ENCODE data around the gene FHIT.

FHIT gene

DNA sequence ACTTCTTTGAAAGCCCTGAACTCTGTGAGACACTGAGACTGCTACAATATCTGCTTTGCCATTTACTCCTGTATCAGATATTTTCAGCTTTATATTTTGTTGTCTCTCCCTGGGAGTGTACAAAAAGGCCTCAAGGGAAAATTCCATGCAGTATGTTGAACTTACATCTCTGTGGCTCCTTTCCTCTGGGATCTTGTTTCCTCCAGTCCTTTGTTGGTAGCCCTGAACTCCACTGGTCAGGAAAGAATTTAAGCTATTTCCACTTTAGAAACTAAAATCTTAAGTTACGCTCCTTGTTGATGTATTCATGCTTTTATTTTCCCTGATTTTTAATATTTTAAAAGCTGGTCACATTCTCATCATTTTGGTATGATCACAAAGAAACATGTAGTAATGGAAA, 277.9 kb downstream of the FHIT start:
- no peak for DNase-seq
- no peaks in the 10 kb centered on the region for H3K4me1 Mint-ChIP-seq (ENCODE audit: low read depth)
- H3K9me3 Mint-ChIP-seq: peaks cover 21% of the 10 kb centered on the region
- no peaks in the 10 kb centered on the region for H3K36me3 Mint-ChIP-seq (ENCODE audit: low read depth)
- H3K4me3 Mint-ChIP-seq: no peak overlapping the region
- no peak overlapping the region for H3K27ac Mint-ChIP-seq
- H3K27me3 Mint-ChIP-seq: no peaks in the 10 kb centered on the region

DNA sequence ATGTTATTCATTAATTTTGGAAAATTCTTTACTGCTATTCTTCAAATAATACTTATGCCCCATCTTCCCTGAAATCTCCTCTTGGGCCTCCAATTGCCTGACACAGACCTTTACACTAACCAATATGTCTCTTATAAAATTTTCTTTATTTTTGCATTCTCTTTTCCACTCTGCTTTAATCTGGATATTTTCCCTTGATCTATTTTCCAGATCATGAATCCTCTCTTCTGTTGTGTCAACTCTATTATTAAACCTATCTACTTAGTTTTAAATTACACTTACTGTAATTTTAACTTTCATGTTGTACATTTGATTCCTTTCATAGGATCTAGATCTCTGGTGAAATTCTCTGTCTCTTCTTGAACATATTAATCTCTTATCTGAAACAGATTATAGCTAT, 278.7 kb downstream of the FHIT start:
- Mint-ChIP-seq H3K27me3 (no peaks in the 10 kb centered on the region), H3K27ac (no peak overlapping the region), H3K4me3 (no peak overlapping the region), H3K36me3 (ENCODE audit: low read depth) (no peaks in the 10 kb centered on the region), H3K9me3 (peaks cover 21% of the 10 kb centered on the region), H3K4me1 (ENCODE audit: low read depth) (no peaks in the 10 kb centered on the region)
- no peak for DNase-seq

DNA sequence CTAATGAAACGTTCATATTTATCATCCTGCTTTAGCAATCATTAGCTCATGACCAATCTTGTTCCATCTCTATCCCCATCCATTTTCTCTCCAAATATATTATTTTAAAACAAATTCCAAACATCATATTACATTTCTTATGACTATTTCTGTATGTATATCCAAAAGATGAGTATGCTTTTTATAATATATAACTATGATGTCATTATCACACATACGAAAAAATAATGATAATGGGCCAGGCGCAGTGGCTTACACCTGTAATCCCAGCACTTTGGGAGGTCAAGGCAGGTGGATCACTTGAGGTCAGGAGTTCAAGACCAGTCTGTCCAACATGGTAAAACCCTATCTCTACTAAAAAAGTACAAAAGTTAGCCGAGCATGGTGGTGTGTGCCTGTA, 280.4 kb downstream of the FHIT start:
- Mint-ChIP-seq H3K27ac (no peak overlapping the region), H3K27me3 (no peaks in the 10 kb centered on the region), H3K4me1 (ENCODE audit: low read depth) (no peaks in the 10 kb centered on the region), H3K4me3 (no peak overlapping the region), H3K36me3 (ENCODE audit: low read depth) (no peaks in the 10 kb centered on the region), H3K9me3 (peaks cover 23% of the 10 kb centered on the region)
- no peak for DNase-seq

DNA sequence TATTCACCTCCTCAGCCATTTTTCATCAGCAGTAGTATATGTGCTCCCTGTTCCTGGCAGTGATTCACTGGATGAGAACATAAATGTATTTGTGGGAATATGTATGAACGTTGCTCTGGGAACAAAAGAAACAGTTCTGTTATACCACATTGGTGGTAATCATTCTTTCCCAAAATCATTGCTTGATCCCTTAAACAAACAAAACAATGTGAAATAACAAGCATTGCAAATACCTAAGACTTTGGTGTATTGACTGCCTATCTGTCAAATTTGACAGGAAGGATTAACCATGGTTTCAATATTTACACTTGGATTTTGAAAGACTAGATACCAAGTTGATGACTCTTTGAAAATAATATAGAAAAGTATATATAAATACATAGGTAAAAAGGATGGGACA, 284.1 kb downstream of the FHIT start:
- Mint-ChIP-seq H3K4me3 (no peak overlapping the region), H3K27me3 (no peaks in the 10 kb centered on the region), H3K9me3 (peaks cover 30% of the 10 kb centered on the region), H3K36me3 (ENCODE audit: low read depth) (no peaks in the 10 kb centered on the region), H3K4me1 (ENCODE audit: low read depth) (no peaks in the 10 kb centered on the region), H3K27ac (no peak overlapping the region)
- no peak for DNase-seq

DNA sequence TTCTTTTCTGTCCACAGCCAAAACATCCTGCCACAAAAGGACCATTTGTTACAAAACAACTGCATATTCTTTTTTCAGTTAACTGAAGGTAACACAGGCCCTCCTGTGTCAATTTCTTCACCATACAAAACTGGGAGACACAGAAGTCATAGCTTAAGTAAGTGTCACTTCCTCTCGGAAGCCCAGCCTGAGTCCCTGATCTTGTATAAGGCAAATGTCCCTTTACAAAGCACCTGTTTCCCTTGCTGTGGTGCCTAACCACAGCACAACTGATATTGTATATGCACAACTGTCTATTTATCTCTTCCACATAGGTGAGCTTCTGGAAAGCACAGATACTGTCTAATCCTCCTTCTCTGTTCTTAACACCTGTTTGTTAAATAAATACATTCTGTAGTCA, 293.7 kb downstream of the FHIT start:
- Mint-ChIP-seq H3K4me3 (no peak overlapping the region), H3K27me3 (no peaks in the 10 kb centered on the region)

DNA sequence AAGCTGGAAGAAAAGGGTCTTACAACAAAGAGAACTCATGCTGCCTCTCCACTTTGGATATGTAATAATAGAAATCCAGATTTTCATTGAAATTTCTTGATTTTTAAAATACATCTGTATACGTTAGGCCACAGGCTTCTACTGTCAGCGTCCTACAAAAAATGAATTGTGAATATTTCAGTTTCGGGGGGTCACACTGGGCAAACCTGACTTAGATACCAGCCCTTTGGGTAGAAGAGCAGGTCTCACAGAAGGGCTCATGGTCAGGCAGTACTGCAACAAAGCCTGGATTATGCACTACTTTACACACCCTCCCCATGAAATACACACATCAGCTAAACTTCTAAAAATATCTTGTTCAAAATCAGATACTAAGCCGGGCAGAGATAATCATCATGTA, 294.5 kb downstream of the FHIT start:
- H3K9me3 Mint-ChIP-seq: peaks cover 33% of the 10 kb centered on the region
- H3K36me3 Mint-ChIP-seq (ENCODE audit: low read depth): peaks cover 4% of the 10 kb centered on the region
- no peak overlapping the region for H3K27ac Mint-ChIP-seq
- H3K27me3 Mint-ChIP-seq: no peaks in the 10 kb centered on the region
- no peaks in the 10 kb centered on the region for H3K4me1 Mint-ChIP-seq (ENCODE audit: low read depth)
- DNase-seq: no peak
- no peak overlapping the region for H3K4me3 Mint-ChIP-seq

More for the DNA sequence above, 293.7 kb downstream of the FHIT start:
- Mint-ChIP-seq H3K4me1 (ENCODE audit: low read depth) (no peaks in the 10 kb centered on the region), H3K36me3 (ENCODE audit: low read depth) (peaks cover 4% of the 10 kb centered on the region), H3K9me3 (peaks cover 39% of the 10 kb centered on the region), H3K27ac (no peak overlapping the region)
- DNase-seq: no peak

DNA sequence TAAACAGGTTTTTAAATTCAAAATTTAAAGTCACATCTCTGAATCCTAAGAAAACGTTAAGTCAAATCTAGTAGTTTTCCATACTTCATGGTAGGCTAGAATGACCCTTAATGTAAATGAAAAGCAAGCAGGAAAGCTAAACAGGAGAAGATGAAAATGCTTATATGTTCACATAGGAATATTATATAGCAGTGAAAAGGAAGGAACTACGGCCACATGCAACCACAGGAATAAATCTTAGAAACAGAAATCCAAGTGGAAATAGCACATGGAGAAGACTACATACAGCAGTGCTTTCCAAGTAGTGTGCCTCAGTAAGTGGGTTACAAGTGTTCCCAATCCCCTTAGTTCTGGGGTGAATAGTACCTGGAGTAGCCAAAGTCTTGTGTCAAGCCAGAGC, 296.2 kb downstream of the FHIT start:
- H3K4me3 Mint-ChIP-seq: no peak overlapping the region
- H3K27ac Mint-ChIP-seq: no peak overlapping the region
- peaks cover 33% of the 10 kb centered on the region for H3K9me3 Mint-ChIP-seq
- no peaks in the 10 kb centered on the region for H3K27me3 Mint-ChIP-seq
- peaks cover 4% of the 10 kb centered on the region for H3K36me3 Mint-ChIP-seq (ENCODE audit: low read depth)
- no peaks in the 10 kb centered on the region for H3K4me1 Mint-ChIP-seq (ENCODE audit: low read depth)
- DNase-seq: no peak

DNA sequence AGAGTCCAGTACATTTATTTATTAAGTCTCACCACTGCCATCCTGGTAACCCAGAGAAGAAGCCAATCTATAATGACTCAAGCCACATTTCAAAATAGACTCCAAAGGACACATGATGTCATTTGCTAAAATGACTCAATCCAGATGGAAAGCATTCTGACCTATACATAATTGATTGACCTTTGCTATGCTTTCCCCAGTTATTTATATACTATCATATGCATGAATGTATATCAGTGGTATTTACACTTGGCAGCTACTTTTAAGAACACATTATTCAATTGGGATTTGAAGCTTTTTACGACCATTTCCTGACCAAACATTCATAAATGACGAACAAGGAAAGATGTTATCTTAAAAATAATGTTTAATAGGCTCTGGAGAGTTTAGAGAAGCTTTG, 297.2 kb downstream of the FHIT start:
- no peak for DNase-seq
- Mint-ChIP-seq H3K4me3 (no peak overlapping the region), H3K27me3 (no peaks in the 10 kb centered on the region), H3K27ac (no peak overlapping the region), H3K36me3 (ENCODE audit: low read depth) (peaks cover 4% of the 10 kb centered on the region), H3K9me3 (peaks cover 28% of the 10 kb centered on the region), H3K4me1 (ENCODE audit: low read depth) (no peaks in the 10 kb centered on the region)

DNA sequence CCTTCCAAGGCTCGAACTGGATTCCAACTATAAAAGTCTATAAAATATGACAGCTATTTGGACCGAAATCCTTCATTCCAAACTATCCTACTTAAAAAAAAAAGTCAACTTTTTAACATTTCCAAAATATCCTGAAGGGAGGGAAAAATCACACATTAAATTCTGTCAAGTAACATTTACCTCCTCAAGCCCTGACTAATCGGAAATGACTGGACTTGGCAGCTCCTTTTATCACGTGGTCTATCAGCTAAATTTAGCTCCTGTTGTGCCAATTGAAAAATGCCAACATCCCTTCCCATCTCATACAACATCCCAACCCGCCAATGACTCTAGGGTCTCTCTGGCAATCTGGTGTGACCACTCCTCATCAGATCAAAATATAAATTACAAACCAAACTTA, 297.9 kb downstream of the FHIT start:
- H3K36me3 Mint-ChIP-seq (ENCODE audit: low read depth): peaks cover 4% of the 10 kb centered on the region
- peaks cover 28% of the 10 kb centered on the region for H3K9me3 Mint-ChIP-seq
- H3K4me3 Mint-ChIP-seq: no peak overlapping the region
- DNase-seq: no peak
- no peaks in the 10 kb centered on the region for H3K4me1 Mint-ChIP-seq (ENCODE audit: low read depth)
- H3K27me3 Mint-ChIP-seq: no peaks in the 10 kb centered on the region
- H3K27ac Mint-ChIP-seq: no peak overlapping the region

DNA sequence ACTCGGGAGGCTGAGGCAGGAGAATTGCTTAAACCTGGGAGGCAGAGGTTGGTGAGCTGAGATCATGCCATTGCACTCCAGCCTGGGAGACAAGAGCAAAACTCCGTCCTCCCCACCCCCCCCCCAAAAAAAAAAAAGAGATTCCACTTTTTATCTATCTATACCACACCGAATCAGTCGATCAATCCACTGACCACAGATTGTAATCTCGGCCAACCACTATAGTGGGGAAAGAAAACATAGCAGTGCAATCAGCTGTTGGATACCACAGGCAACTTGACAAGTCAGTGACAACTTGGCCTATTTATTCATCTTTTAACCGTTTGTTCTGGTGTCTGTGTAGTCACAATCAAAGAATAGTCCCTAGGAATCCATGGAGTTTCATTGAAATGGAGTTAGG, 299.2 kb downstream of the FHIT start:
- H3K27ac Mint-ChIP-seq: no peak overlapping the region

DNA sequence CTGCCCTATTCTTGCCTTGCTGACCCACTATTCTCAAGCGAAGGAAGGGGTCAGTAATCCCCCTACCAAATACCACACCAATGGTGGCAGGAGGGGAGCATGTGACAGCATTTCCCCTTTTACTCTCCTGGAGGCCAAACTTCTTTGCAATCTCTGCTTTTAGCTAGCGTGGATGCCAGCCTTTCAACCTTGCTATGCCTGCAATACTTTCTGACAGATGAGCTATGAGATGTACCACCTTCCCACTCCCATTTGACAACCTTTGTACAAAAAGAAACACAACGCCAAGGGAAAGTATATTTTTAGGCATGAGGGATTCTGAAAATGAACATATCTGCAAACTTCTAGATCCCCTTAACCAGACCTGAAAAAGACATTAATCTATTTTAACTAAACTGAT, 302.1 kb downstream of the FHIT start:
- Mint-ChIP-seq H3K27me3 (no peaks in the 10 kb centered on the region), H3K27ac (no peak overlapping the region), H3K4me3 (no peak overlapping the region), H3K9me3 (peaks cover under 1% of the 10 kb centered on the region), H3K36me3 (ENCODE audit: low read depth) (no peaks in the 10 kb centered on the region), H3K4me1 (ENCODE audit: low read depth) (no peaks in the 10 kb centered on the region)
- DNase-seq: no peak

More for the DNA sequence above, 299.2 kb downstream of the FHIT start:
- H3K4me1 Mint-ChIP-seq (ENCODE audit: low read depth): no peaks in the 10 kb centered on the region
- H3K27me3 Mint-ChIP-seq: no peaks in the 10 kb centered on the region
- H3K4me3 Mint-ChIP-seq: no peak overlapping the region
- H3K9me3 Mint-ChIP-seq: peaks cover 23% of the 10 kb centered on the region
- no peak for DNase-seq
- H3K36me3 Mint-ChIP-seq (ENCODE audit: low read depth): peaks cover 2% of the 10 kb centered on the region

DNA sequence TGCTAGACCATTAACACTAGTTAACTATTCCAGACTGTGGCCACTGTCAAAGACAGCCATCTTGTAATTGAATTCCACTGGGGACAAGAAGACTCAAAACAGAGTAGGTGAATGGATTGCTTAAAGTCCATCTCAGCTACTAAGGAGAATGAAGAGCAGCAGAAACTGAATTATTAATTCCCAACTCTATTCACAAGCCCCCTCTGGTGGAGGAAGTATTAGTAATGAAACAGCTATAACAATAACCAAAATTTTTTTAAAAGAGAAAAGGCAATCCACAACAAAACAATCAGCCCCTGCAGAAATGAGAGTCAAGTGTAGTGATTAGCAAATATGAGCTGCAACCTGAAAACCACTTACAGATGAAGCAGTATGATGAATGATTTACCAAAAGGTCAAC, 302.8 kb downstream of the FHIT start:
- Mint-ChIP-seq H3K27ac (no peak overlapping the region), H3K9me3 (no peaks in the 10 kb centered on the region), H3K4me1 (ENCODE audit: low read depth) (no peaks in the 10 kb centered on the region), H3K4me3 (no peak overlapping the region), H3K27me3 (no peaks in the 10 kb centered on the region), H3K36me3 (ENCODE audit: low read depth) (no peaks in the 10 kb centered on the region)
- no peak for DNase-seq

DNA sequence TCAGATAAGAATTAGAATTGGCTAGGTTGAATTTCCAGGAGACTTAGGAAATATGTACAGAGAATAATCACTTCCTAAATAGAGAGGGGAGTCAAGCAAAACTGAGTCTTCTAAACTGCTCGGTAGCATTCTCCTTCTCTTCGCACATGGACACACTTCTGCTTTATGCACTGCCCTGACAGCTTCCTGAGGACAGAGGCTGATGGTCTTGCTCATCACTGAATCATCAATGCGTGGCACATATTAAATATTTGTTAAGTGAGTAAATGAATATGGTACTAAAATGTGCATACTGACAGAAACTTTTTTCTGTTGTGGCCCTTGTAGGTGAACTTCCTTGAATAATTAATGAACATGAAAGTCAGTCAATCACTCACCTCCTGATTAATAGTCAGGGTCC, 315.5 kb downstream of the FHIT start:
- H3K4me1 Mint-ChIP-seq (ENCODE audit: low read depth): peaks cover 4% of the 10 kb centered on the region
- H3K27me3 Mint-ChIP-seq: no peaks in the 10 kb centered on the region
- H3K9me3 Mint-ChIP-seq: peaks cover 3% of the 10 kb centered on the region
- no peak overlapping the region for H3K4me3 Mint-ChIP-seq
- H3K27ac Mint-ChIP-seq: no peak overlapping the region
- no peaks in the 10 kb centered on the region for H3K36me3 Mint-ChIP-seq (ENCODE audit: low read depth)
- no peak for DNase-seq

DNA sequence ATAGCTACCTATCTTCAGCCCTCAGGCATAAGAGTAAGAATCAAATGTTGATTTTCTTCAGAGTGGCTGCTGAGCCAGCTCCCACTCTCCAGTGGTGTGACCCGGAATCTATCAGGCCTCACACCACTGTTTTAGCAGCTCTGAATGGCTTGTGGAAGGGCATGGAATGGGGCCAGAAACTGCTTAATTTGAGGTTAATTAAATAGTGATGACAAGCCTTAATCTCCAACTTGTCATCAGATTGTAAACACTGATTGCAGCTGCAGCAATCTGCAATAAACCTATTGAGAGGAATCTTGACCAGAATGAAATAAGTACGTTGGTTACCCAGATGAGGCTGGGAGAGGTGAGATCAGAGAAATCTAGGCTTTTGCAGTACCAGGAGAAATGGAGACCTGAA, 317.4 kb downstream of the FHIT start:
- peaks cover 3% of the 10 kb centered on the region for H3K9me3 Mint-ChIP-seq
- peaks cover 4% of the 10 kb centered on the region for H3K4me1 Mint-ChIP-seq (ENCODE audit: low read depth)
- no peak overlapping the region for H3K4me3 Mint-ChIP-seq
- DNase-seq: no peak
- no peaks in the 10 kb centered on the region for H3K27me3 Mint-ChIP-seq
- no peaks in the 10 kb centered on the region for H3K36me3 Mint-ChIP-seq (ENCODE audit: low read depth)
- H3K27ac Mint-ChIP-seq: no peak overlapping the region

DNA sequence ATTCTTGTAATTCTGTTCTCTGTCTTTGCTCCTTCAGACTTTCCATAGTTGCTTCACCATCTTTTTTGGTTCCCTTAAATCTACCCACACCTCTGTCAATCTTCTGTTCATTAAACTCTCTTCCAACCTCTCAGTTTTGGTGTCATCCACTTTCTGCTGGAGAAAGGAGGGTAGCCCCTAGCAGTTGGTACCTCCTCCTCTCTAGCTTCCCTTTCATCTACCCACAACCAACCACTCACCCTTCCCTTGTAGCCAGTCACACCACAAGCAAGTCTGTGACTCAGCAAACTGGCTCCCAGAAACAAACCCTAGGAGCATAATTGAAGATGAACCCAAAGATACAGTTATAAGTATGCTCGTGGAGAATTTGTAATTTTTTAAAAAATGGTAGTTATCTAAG, 318.6 kb downstream of the FHIT start:
- Mint-ChIP-seq H3K27ac (no peak overlapping the region), H3K9me3 (peaks cover 7% of the 10 kb centered on the region), H3K36me3 (ENCODE audit: low read depth) (no peaks in the 10 kb centered on the region), H3K27me3 (no peaks in the 10 kb centered on the region), H3K4me3 (no peak overlapping the region), H3K4me1 (ENCODE audit: low read depth) (peaks cover 4% of the 10 kb centered on the region)
- DNase-seq: no peak

DNA sequence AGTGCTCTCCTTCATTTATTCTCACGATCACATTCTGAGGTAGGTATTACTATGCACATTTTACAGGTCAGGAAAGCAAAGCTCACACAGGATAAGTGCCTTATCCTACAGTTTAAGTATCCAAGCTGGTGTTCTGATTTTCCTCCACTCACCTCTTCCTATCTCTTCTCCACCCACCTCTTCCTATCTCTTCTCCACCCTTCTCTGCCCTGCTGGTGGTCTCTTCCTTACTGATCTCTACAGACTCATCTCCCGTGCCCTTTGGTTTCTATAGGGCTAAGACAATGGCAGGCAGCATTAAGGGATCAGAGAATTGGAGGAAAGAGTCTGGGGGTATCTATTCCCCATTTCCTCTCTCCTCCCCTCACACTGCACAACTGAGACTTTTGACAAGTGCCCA, 319.1 kb downstream of the FHIT start:
- no peak overlapping the region for H3K4me3 Mint-ChIP-seq
- H3K9me3 Mint-ChIP-seq: peaks cover 7% of the 10 kb centered on the region
- H3K36me3 Mint-ChIP-seq (ENCODE audit: low read depth): no peaks in the 10 kb centered on the region
- no peaks in the 10 kb centered on the region for H3K27me3 Mint-ChIP-seq
- no peak for DNase-seq
- no peak overlapping the region for H3K27ac Mint-ChIP-seq
- H3K4me1 Mint-ChIP-seq (ENCODE audit: low read depth): peaks cover 4% of the 10 kb centered on the region

Data from activated T-cell treated with anti-CD3 and anti-CD28 coated beads, Interleukin-2, amount 50 U/mL, for 24 hours (primary cell).